Measurements from ENCODE around the gene HNF4A. TPM values are rescaled to one million over a fixed set of nuclear protein-coding genes. Genes with fewer than 3 reads are reported as not detected.

Gene HNF4A
- total and polyA plus RNA-seq, 2 of the 13 experiments (the other 11 are each of a cell fraction or from before 2014, with no cell fraction given), result 80.9 to 169 TPM

- TF ChIP-seq KDM6A (CRISPR knock-in tag; IDR thresholded peaks at IDR 0.05; ENCODE audit: low read depth) (no peak), SOX13 (IDR thresholded peaks at IDR 0.05) (no peak), SOX13 (CRISPR knock-in tag; conservative IDR thresholded peaks at IDR 0.05 in 1 of 2, IDR thresholded peaks at IDR 0.05 in 1 of 2) (no peak), ZFP91 (CRISPR knock-in tag; IDR thresholded peaks at IDR 0.05; ENCODE audit: borderline replicate concordance) (no peak), SYNCRIP (IDR thresholded peaks at IDR 0.05; ENCODE audit: insufficient read depth, low read depth, low read length) (no peak), ZNF841 (CRISPR knock-in tag; IDR thresholded peaks at IDR 0.05; ENCODE audit: borderline replicate concordance) (no peak), GATA4 (IDR thresholded peaks at IDR 0.05; ENCODE audit: borderline replicate concordance, low read depth) (no peak), TGIF2 (CRISPR knock-in tag; IDR thresholded peaks at IDR 0.05) (no peak), MTA3 (CRISPR knock-in tag; IDR thresholded peaks at IDR 0.05) (no peak), WIZ (CRISPR knock-in tag; IDR thresholded peaks at IDR 0.05) (no peak), ZMYM3 (CRISPR knock-in tag; IDR thresholded peaks at IDR 0.05) (peak; percentile 83; the same call in 1 of the 2 replicates), HNRNPLL (IDR thresholded peaks at IDR 0.05; ENCODE audit: low read depth, low read length, poor library complexity, severe bottlenecking) (no peak), ZC3H13 (CRISPR knock-in tag; IDR thresholded peaks at IDR 0.05) (0 out of 2 replicates have a peak, but pooled peaks have one; percentile 14), ZNF160 (CRISPR knock-in tag; IDR thresholded peaks at IDR 0.05) (no peak), ADNP (CRISPR knock-in tag; IDR thresholded peaks at IDR 0.05) (0 out of 2 replicates have a peak, but pooled peaks have one; percentile 46), TEAD2 (CRISPR knock-in tag; IDR thresholded peaks at IDR 0.05) (no peak), ZNF749 (CRISPR knock-in tag; IDR thresholded peaks at IDR 0.05; ENCODE audit: borderline replicate concordance) (no peak), PLSCR1 (CRISPR knock-in tag; IDR thresholded peaks at IDR 0.05; ENCODE audit: borderline replicate concordance) (no peak), ZNF746 (CRISPR knock-in tag; IDR thresholded peaks at IDR 0.05) (no peak), CENPX (CRISPR knock-in tag; IDR thresholded peaks at IDR 0.05) (no peak), HNRNPK (IDR thresholded peaks at IDR 0.05; ENCODE audit: low read depth, low read length, poor library complexity, severe bottlenecking) (no peak), ZBTB42 (CRISPR knock-in tag; IDR thresholded peaks at IDR 0.05) (no peak), POGZ (CRISPR knock-in tag; IDR thresholded peaks at IDR 0.05) (no peak), RAD21 (CRISPR knock-in tag; IDR thresholded peaks at IDR 0.05) (no peak), MBD4 (IDR thresholded peaks at IDR 0.05; ENCODE audit: borderline replicate concordance, low read length) (no peak), YY1 (IDR thresholded peaks at IDR 0.05; ENCODE audit: insufficient read depth, insufficient replicate concordance, low read depth, low read length) (no peak), RNF219 (CRISPR knock-in tag; IDR thresholded peaks at IDR 0.05) (no peak), ZNF598 (CRISPR knock-in tag; IDR thresholded peaks at IDR 0.05; ENCODE audit: borderline replicate concordance) (no peak), RFX3 (CRISPR knock-in tag; IDR thresholded peaks at IDR 0.05) (no peak)
Measured at GRCh38 chr20:44357020-44357419, 1.5 kb downstream of the HNF4A start (continued).
